Skeletal muscle tissue (tissue), 4 donors: Measurements from ENCODE around the gene HMGXB3. TPM values are rescaled to one million over a fixed set of nuclear protein-coding genes. Genes with fewer than 3 reads are reported as not detected.

Experiments used
- H3K27ac ChIP-seq: one replicate; pipeline ENCODE4 v1.7.0; 2013; ENCODE audit warnings: mild to moderate bottlenecking, low read depth, low read length, inconsistent platforms
- H3K27me3 ChIP-seq, 3 donors: one replicate each; pipeline ENCODE4 v1.7.0; 2013; ENCODE audit warnings: low read length in 3 of 3; ENCODE audit not compliant: control insufficient read depth in 3 of 3, insufficient read depth in 3 of 3
- H3K36me3 ChIP-seq, 3 donors: one replicate each; pipeline ENCODE4 v1.7.0; 2013; ENCODE audit warnings: low read length in 3 of 3; ENCODE audit not compliant: control insufficient read depth in 3 of 3, insufficient read depth in 3 of 3
- H3K4me1 ChIP-seq, 3 donors: one replicate each; pipeline ENCODE4 v1.7.0; 2013; ENCODE audit warnings: low read length in 3 of 3, mild to moderate bottlenecking in 3 of 3; ENCODE audit not compliant: control insufficient read depth in 3 of 3, insufficient read depth in 3 of 3
- H3K4me3 ChIP-seq, 3 donors: one replicate each; pipeline ENCODE4 v1.7.0; 2013; ENCODE audit warnings: low read length in 3 of 3
- H3K9ac ChIP-seq, 3 donors: one replicate each; pipeline ENCODE4 v1.7.0; 2013; ENCODE audit warnings: low read length in 3 of 3, mild to moderate bottlenecking in 3 of 3, moderate library complexity in 2 of 3, low read depth in 1 of 3
- H3K9me3 ChIP-seq, 3 donors: one replicate each; pipeline ENCODE4 v1.7.0; 2013; ENCODE audit warnings: low read length in 3 of 3; ENCODE audit not compliant: control insufficient read depth in 3 of 3
- total RNA-seq: library from RNA; depleted of rRNA; stranded (reverse); fragments of >200 nt; gene quantifications from one replicate; pipeline ENCODE4 v1.2.3, GENCODE V29; 2014
- donor health status: Osteomylitis.

HMGXB3 gene, protein sequence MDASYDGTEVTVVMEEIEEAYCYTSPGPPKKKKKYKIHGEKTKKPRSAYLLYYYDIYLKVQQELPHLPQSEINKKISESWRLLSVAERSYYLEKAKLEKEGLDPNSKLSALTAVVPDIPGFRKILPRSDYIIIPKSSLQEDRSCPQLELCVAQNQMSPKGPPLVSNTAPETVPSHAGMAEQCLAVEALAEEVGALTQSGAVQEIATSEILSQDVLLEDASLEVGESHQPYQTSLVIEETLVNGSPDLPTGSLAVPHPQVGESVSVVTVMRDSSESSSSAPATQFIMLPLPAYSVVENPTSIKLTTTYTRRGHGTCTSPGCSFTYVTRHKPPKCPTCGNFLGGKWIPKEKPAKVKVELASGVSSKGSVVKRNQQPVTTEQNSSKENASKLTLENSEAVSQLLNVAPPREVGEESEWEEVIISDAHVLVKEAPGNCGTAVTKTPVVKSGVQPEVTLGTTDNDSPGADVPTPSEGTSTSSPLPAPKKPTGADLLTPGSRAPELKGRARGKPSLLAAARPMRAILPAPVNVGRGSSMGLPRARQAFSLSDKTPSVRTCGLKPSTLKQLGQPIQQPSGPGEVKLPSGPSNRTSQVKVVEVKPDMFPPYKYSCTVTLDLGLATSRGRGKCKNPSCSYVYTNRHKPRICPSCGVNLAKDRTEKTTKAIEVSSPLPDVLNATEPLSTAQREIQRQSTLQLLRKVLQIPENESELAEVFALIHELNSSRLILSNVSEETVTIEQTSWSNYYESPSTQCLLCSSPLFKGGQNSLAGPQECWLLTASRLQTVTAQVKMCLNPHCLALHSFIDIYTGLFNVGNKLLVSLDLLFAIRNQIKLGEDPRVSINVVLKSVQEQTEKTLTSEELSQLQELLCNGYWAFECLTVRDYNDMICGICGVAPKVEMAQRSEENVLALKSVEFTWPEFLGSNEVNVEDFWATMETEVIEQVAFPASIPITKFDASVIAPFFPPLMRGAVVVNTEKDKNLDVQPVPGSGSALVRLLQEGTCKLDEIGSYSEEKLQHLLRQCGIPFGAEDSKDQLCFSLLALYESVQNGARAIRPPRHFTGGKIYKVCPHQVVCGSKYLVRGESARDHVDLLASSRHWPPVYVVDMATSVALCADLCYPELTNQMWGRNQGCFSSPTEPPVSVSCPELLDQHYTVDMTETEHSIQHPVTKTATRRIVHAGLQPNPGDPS (N-terminal part only)
- total RNA-seq: 14.1 TPM

- H3K27ac ChIP-seq: peak within 1 kb of the TSS; percentile 92
These were observed at the start of gene HMGXB3, which contains the start of gene TIGD6 for GRCh38 chr5:150000256-150000989. TSS of gene HMGXB3 (plus strand) at chr5:150000739. CDS start at chr5:150004853, 4,114 bp downstream. TSS of gene TIGD6 (minus strand) at chr5:150000654. CDS start at chr5:149996348, 4,306 bp downstream.

DNA sequence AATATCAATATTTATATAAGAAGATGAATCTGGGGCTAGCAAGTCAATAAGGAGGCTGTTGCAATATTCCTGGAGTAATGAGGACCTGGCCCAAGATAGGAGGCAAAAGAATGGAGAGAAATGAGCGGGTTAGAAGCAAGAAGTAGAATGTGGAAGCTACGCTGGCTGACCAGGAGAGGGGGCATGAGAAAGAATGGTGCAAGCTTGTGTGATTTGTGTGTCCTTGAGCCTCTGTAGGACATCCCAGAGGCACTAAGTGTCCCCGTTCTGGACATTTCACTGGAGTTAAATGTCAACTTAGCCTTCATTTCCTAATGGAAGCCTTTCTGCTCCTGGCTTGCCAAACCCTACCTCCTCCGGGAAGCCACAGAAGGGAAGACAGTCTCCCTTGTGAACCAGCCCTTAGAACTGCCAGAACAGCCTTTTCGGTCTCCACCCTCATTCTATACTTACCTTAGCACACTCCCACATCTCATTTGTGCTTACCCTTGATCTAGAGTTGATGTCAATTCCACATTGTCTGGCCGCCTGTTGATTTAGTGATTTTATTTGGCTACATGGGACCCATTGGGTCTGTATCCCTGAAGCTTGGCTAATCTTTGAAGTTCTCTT is 49.3 kb upstream of the HMGXB3 start:
- Histone ChIP-seq H3K4me1 (no peaks in the 10 kb centered on the region), H3K36me3 (no peaks in the 10 kb centered on the region), H3K27ac (no peak overlapping the region), H3K4me3 (no peak overlapping the region), H3K9me3 (no peaks in the 10 kb centered on the region), H3K9ac (no peak overlapping the region), H3K27me3 (no peaks in the 10 kb centered on the region)

More at GRCh38 chr5:150000256-150000989, at the start of gene HMGXB3, which contains the start of gene TIGD6:
- Histone ChIP-seq H3K4me1 (peaks cover 28 to 36% (median 34%) of the 10 kb centered on the region in 3 donors), H3K9ac (peak within 1 kb of the TSS; percentile 78 to 99 (median 97)), H3K4me3 (peak within 1 kb of the TSS; percentile 83 to 100 (median 95)), H3K9me3 (no peaks in the 10 kb centered on the region), H3K36me3 (peaks cover 6 to 19% (median 6%) of the 10 kb centered on the region in 3 donors), H3K27me3 (no peaks in the 10 kb centered on the region)

GRCh38 chr5:149953436-149954121 is 47.0 kb upstream of the HMGXB3 start:
- no peaks in the 10 kb centered on the region for H3K9me3 ChIP-seq
- H3K4me1 ChIP-seq: no peaks in the 10 kb centered on the region
- no peak overlapping the region for H3K4me3 ChIP-seq
- H3K27me3 ChIP-seq: no peaks in the 10 kb centered on the region
- no peak overlapping the region for H3K27ac ChIP-seq
- no peaks in the 10 kb centered on the region for H3K36me3 ChIP-seq
- no peak overlapping the region for H3K9ac ChIP-seq

- no peaks in the 10 kb centered on the region for H3K36me3 ChIP-seq
- no peak overlapping the region for H3K4me3 ChIP-seq
- peaks cover 2 to 4% (median 3%) of the 10 kb centered on the region in 3 donors for H3K4me1 ChIP-seq
- no peaks in the 10 kb centered on the region for H3K9me3 ChIP-seq
- H3K27ac ChIP-seq: no peak overlapping the region
- no peaks in the 10 kb centered on the region for H3K27me3 ChIP-seq
- no peak overlapping the region for H3K9ac ChIP-seq
These were observed 45.7 kb upstream of the HMGXB3 start for GRCh38 chr5:149954798-149955197.

DNA sequence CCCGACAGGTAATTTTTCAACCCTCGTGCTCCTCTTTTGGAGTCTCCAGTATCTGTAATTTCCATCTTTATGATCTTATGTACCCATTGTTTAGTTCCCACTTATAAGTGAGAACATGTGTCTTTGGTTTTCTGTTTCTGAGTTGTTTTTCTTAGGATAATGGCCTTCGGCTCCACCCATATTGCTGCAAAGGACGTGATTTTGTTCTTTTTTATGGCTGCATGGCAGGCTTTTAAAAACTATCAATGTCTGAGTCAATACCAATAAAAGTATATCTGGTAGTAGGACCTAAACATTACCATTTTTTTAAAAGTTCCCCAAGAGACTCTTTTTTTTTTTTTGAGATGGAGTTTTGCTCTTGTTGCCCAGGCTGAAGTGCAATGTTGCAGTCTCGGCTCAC is 43.9 kb upstream of the HMGXB3 start:
- Histone ChIP-seq H3K4me3 (no peak overlapping the region), H3K27ac (no peak overlapping the region), H3K4me1 (peaks cover 12 to 13% (median 13%) of the 10 kb centered on the region in 3 donors), H3K9ac (no peak overlapping the region), H3K27me3 (no peaks in the 10 kb centered on the region), H3K36me3 (no peaks in the 10 kb centered on the region), H3K9me3 (no peaks in the 10 kb centered on the region)

- no peak overlapping the region for H3K27ac ChIP-seq
- no peaks in the 10 kb centered on the region for H3K27me3 ChIP-seq
- H3K4me1 ChIP-seq: peaks cover 12 to 13% (median 13%) of the 10 kb centered on the region in 3 donors
- H3K4me3 ChIP-seq: no peak overlapping the region
- no peak overlapping the region for H3K9ac ChIP-seq
- H3K36me3 ChIP-seq: no peaks in the 10 kb centered on the region
- no peaks in the 10 kb centered on the region for H3K9me3 ChIP-seq
These were observed 42.7 kb upstream of the HMGXB3 start for GRCh38 chr5:149957855-149958254.

GRCh38 chr5:149959406-149960236 is 40.9 kb upstream of the HMGXB3 start:
- H3K36me3 ChIP-seq: no peaks in the 10 kb centered on the region
- H3K4me3 ChIP-seq: peak overlapping the region; percentile 75 to 83 (median 76)
- H3K9ac ChIP-seq: peak overlapping the region; percentile 69 to 92 (median 83)
- H3K27me3 ChIP-seq: no peaks in the 10 kb centered on the region
- no peaks in the 10 kb centered on the region for H3K9me3 ChIP-seq
- peaks cover 12 to 13% (median 13%) of the 10 kb centered on the region in 3 donors for H3K4me1 ChIP-seq
- peak overlapping the region; percentile 88 for H3K27ac ChIP-seq
